ENCODE results near the gene FOXI2.

FOXI2 gene

DNA sequence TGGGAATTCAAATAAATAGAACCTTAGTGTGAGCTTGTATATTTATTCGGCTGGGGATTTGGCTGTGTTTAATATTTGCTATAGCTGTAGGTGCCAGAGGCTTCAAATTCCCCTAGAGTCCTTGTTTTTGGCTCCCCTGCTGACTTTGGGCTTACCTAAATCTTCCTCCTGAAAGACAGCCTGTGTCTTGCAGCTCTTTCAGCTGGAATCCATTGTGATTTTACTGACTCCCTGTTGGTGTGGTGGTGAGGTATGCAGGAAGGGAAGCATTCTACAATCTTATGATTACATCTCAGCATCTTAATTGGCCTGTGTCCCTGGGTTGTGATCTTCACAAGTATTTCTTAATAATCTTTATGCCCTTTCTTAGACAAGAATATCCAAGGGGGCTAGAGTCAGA, 25.9 kb downstream of the FOXI2 start:
- TF ChIP-seq GATA1 (IDR thresholded peaks at IDR 0.05; ENCODE audit: low read depth, low read length) (no peak), POLR2A (IDR thresholded peaks at IDR 0.05; ENCODE audit: low read length) (no peak)
- DNase-seq = no peak

DNA sequence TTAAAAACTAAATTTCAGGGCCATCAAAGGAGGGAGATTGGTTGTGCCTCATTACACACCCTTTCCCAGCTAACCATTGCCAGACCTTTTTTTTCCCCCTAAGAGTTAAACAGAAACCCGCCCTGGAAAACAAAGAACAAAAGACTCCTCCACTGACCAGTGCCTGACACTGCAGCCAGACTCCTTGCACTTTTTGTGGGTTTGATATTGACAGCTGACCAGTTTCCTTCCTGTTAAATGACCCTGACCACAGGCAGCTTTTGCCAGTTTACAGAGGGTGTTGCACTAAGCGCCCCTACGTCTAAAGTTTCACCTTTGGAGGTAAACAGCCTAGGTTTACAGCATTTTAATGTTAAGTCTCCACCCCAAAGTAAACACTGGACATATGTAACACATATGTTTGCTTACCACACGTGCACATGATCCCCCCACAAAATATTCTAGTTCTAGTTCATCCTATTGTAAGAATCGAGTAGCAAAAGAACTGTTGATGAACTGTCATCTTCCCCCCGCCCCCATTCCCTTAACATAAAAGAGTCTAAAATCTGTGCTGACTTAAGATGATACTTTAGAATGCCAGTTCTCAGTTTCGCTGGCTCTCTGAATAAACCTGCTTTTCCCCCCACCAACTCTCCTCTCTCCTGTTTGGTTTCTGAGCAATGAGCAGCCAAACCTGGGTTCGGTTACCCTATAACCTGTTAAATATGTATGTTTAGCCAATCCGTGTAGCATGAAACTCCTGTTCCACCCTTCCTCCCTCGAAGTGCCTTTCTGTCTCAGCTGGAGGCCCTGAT, 38.0 kb downstream of the FOXI2 start:
- TF ChIP-seq POLR2A (IDR thresholded peaks at IDR 0.05; ENCODE audit: low read length) = no peak
- no peak for DNase-seq

DNA sequence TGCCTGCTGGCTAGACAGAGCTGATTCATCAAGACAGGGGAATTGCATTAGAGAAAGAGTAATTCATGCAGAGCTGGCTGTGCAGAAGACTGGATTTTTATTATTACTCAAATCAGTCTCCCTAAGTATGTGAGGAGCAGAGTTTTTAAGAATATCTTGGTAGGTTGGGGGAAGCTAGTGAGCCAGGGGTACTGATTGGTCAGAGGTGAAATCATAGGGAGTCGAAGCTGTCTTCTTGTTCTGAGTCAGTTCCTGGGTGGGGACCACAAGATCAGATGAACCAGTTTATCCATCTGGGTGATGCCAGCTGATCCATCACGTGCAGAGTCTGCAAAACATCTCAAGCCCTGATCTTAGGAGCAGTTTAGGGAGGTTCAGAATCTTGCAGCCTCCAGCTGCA, 39.8 kb downstream of the FOXI2 start:
- TF ChIP-seq POLR2A (IDR thresholded peaks at IDR 0.05; ENCODE audit: low read length) (no peak), GATA1 (IDR thresholded peaks at IDR 0.05; ENCODE audit: low read depth, low read length) (no peak)
- no peak for DNase-seq

GRCh38 chr10:127781412-127781811, 44.4 kb downstream of the FOXI2 start:
- DNase-seq = no peak

DNA sequence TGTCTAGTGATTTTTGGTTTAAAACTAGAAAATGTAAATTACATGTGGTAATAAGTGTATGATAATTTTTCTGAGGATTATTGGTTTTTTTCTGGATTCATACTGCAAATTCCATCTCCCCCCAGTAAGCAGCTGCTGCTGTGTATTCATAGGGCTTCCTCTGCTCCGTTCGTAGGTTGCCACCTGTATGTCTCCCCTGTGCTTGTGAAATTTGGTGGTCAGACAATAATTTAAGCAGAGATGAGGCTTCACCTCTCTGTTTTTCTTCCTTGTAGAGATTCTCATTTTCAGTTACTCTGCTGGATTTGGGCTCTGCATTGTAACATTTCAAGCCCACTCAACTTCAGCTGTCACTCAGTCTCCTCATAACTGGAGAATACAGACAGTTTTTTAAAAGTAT, 50.9 kb downstream of the FOXI2 start:
- no peak for DNase-seq

More at GRCh38 chr10:127781412-127781811, 44.4 kb downstream of the FOXI2 start:
- no peak for TF ChIP-seq GATA1 (IDR thresholded peaks at IDR 0.05; ENCODE audit: low read depth, low read length)
- TF ChIP-seq POLR2A (IDR thresholded peaks at IDR 0.05; ENCODE audit: low read length) = no peak

GRCh38 chr10:127790066-127790624, 53.2 kb downstream of the FOXI2 start:
- TF ChIP-seq POLR2A (IDR thresholded peaks at IDR 0.05; ENCODE audit: low read length) = no peak
- TF ChIP-seq GATA1 (IDR thresholded peaks at IDR 0.05; ENCODE audit: low read depth, low read length) = no peak
- DNase-seq = no peak

More for the DNA sequence above, 50.9 kb downstream of the FOXI2 start:
- TF ChIP-seq GATA1 (IDR thresholded peaks at IDR 0.05; ENCODE audit: low read depth, low read length) (no peak), POLR2A (IDR thresholded peaks at IDR 0.05; ENCODE audit: low read length) (no peak)

Data from erythroblast (primary cell).